Fibroblast of mammary gland (primary cell): ENCODE results near the gene FOXK1.

Experiments used
- DNase-seq: peaks from one replicate; pipeline ENCODE4 v3.0.0-alpha.2; 2010; ENCODE audit warnings: low read depth
- H3K4me3 ChIP-seq: 2 replicates; pipeline ENCODE4 v1.5.1; 2011; ENCODE audit warnings: low read depth, mild to moderate bottlenecking, low read length, moderate library complexity; ENCODE audit not compliant: control insufficient read depth
- TF ChIP-seq, protein P1 (sequence below): conservative IDR thresholded peaks from 2 replicates; pipeline ENCODE4 v1.5.1; 2011; ENCODE audit warnings: low read depth, low read length, inconsistent platforms; ENCODE audit not compliant: control insufficient read depth, insufficient read depth

The FOXK1 gene

DNA sequence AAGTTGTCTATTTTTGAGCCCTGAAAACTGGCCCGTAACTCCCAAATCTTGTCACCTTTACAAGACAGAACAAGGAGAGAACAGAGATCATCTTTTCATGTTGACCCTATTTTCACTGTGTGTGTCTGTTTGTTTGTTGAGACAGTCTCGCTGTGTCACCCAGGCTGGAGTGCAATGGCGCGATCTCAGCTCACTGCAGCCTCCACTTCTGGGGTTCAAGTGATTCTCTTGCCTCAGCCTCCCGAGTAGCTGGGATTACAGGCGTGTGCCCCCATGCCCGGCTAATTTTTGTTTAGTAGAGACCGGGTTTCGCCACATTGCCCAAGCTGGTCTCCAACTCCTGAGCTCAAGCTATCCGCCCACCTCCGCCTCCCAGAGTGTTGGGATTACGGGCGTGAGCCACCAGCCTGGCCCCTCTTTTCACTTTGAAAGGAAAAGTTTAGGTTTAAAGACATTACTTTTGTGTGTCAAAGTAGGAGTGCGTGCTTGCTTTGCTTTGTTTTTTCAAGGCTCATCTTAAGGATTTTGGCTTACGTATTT lies 32.1 kb downstream of the FOXK1 start:
- TF ChIP-seq, protein P1, sequence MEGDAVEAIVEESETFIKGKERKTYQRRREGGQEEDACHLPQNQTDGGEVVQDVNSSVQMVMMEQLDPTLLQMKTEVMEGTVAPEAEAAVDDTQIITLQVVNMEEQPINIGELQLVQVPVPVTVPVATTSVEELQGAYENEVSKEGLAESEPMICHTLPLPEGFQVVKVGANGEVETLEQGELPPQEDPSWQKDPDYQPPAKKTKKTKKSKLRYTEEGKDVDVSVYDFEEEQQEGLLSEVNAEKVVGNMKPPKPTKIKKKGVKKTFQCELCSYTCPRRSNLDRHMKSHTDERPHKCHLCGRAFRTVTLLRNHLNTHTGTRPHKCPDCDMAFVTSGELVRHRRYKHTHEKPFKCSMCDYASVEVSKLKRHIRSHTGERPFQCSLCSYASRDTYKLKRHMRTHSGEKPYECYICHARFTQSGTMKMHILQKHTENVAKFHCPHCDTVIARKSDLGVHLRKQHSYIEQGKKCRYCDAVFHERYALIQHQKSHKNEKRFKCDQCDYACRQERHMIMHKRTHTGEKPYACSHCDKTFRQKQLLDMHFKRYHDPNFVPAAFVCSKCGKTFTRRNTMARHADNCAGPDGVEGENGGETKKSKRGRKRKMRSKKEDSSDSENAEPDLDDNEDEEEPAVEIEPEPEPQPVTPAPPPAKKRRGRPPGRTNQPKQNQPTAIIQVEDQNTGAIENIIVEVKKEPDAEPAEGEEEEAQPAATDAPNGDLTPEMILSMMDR: no peak
- no peak for DNase-seq
- H3K4me3 ChIP-seq: no peak overlapping the region

DNA sequence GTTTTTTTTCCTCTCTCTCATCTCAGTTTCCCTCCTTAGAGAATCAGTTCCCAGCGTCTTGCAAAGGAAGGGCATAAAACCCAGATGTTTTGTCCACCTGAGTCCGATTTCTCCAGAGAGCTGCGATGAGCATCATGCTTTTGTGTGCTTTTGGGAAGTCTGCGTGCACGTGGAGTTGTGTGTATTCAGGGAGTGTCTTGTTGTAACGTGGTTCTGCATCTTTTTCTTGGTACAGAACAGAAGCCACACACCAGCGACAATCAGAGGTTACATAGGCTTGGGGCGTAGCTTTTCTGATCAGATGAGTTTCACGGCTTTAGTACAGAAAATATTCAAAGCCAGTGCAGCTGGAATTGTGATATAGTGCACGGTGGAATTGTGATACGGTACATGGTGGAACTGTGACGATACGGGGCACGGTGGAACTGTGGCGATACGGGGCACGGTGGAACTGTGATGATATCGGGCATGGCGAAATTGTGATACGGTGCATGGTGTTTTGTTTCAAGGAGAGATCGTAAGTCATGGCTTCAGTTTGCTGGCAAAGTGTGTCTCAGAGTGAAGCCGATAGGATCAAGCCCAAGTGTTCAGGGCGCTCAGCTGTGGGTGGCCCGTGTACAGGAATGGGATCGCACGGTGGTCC lies 32.8 kb downstream of the FOXK1 start:
- DNase-seq: peak; percentile 67
- H3K4me3 ChIP-seq: peak overlapping the region; percentile 38
- TF ChIP-seq, protein P1: no peak

DNA sequence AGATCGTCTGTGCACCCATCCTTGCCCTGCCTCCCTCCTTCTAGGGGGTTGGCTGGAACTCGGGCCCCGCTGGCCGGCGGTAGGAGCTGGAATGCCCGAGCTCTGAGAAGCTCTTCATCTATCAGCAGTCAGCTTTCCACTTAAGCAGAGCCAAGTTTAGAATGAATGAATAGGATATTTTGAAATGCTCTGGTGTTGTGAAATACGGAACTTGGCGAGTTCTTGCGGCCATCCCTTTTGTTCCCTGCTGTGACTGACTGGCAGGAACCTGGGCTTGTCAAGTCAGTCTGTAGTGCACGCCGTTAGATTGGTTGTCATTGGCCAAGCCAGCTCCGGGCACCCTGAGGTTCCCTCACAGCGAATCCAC lies 33.3 kb downstream of the FOXK1 start:
- H3K4me3 ChIP-seq: peak overlapping the region; percentile 38
- TF ChIP-seq, protein P1: no peak
- peak; percentile 94 for DNase-seq

DNA sequence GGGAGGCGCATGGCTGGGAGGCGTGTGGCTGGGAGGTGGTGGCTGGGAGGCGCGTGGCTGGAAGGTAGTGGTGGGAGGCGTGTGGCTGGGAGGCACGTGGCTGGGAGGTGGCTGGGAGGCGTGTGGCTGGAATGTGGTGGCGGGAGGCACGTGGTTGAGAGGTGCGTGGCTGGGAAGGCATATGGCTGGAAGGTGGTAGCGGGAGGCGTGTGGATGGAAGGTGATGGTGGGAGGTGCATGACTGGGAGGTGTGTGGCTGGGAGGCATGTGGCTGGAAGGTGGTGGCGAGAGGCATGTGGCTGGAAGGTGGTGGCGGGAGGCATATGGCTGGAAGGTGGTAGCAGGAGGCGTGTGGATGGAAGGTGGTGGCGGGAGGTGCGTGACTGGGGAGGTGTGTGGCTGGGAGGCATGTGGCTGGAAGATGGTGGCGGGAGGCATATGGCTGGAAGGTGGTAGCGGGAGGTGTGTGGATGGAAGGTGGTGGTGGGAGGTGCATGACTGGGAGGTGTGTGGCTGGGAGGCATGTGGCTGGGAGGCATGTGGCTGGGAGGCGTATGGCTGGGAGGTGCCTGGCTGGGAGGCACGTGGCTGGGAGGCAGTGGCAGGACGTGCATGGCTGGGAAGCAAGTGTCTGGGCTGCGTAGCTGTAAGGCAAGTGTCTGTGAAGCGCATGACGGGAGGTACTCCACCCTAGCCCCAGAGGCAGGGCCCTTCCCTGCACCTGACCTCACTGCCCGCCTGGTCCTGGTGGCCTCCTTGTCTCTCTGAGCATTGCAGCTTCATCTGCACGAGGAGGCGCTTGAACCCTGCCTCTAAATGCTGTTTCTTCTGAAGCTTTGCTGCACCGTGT lies 35.1 kb downstream of the FOXK1 start:
- no peak for DNase-seq
- TF ChIP-seq, protein P1: no peak
- H3K4me3 ChIP-seq: no peak overlapping the region

DNA sequence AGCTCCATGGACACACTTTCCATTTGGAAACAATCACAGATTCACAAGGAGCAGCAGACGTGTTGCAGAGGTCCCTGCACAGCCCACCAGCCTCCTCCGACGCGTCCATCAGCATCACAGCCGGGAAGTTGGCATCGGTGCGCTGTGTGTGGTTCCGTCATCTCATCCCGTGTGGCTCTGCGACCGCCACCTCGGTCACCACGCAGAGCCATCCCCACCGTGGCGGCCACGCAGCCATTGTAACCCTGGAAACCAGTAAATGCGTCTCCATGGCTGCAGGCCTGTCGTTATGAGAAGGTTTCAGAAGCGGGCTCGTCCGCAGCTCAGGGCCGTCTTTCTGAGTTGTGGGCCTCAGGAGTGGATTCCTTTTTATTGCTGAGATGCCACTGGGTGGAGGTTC lies 36.0 kb downstream of the FOXK1 start:
- TF ChIP-seq, protein P1: no peak
- DNase-seq: no peak
- H3K4me3 ChIP-seq: no peak overlapping the region

DNA sequence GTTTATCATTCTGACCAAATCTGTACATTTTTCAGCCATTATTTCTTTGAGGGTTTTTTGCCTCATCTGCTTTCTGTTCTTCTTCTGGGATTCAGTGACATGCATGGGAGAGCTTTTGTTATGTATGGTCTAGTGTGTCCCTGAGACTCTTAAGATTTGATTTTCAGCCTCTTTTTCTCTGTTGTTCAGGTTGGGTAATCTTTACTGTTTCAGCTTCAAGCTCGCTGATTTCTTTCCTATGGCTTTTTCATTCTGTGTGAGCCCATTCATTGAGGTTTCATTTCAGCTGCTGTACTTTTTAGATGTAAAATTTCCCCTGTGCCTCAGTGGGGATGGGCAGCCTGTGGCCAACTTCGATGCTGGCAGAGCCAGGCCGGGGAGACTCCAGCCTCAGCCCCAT lies 38.1 kb downstream of the FOXK1 start:
- TF ChIP-seq, protein P1: no peak
- no peak overlapping the region for H3K4me3 ChIP-seq
- DNase-seq: no peak
